ENCODE data around the gene GDPD3. TPM values are rescaled to one million over a fixed set of nuclear protein-coding genes. Genes with fewer than 3 reads are reported as not detected.

Gene GDPD3, protein sequence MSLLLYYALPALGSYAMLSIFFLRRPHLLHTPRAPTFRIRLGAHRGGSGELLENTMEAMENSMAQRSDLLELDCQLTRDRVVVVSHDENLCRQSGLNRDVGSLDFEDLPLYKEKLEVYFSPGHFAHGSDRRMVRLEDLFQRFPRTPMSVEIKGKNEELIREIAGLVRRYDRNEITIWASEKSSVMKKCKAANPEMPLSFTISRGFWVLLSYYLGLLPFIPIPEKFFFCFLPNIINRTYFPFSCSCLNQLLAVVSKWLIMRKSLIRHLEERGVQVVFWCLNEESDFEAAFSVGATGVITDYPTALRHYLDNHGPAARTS
- 10 to 100 TPM; 16.7 to 25.8 TPM for total RNA-seq

DNA sequence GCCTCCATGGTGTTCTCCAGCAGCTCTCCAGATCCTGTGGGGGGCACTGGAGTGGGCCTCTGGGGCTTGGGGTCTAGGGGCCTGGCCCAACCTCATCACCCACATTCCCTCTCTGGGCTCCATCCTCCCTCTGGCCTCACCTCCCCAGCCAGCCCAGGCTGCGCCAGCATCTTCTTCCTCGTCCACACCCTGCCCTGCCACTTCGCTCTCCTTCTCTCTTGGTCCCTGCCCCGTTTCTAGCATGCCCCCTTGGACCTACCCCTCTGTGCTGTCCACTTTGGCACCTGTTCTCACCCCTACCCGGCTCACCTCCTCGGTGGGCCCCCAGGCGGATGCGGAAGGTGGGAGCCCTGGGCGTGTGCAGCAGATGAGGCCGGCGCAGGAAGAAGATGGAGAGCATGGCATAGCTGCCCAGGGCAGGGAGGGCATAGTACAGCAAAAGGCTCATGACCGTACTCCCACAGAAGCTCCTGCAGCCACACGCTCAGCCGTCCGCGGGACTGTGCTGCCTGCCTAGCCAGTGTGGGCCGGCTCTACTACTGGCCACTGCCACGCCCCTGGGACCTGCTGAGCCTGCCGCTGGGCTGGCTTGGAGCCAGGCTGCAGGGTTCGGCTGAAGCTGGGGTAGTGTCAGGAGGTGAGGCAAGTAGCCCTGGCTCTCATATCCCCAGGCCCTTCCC, at the start of gene GDPD3:
TSS of gene GDPD3 (minus strand) at position 507 of the 680 bp plus-strand sequence. CDS start at position 448, 59 bp downstream.
- ATAC-seq, result peak; percentile 21 to 43
- H3K9me3 Mint-ChIP-seq, result no peaks in the 10 kb centered on the region
- DNase-seq (ENCODE audit: low spot score in 2 of 2), result no peak
- no peaks in the 10 kb centered on the region for H3K36me3 Mint-ChIP-seq
- H3K27ac Mint-ChIP-seq, result peak within 1 kb of the TSS; percentile 33 to 77

DNA sequence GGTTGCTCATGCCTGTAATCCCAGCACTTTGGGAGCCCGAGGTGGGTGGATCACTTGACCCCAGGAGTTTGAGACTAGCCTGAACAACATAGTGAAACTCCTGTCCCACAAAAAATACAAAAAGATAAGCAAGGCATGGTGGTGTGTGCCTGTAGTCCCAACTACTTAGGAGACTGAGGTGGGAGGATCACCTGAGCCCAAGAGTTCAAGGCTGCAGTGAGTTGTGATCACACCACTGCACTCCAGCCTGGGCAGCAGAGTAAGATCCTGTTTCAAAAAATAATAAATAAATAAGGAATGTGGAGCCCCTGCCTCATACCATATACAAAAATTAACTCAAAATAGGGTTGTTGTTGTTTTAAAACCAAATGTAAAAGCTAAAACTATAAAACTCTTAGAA, 43.9 kb upstream of the GDPD3 start:
- Mint-ChIP-seq H3K9me3 (no peaks in the 10 kb centered on the region), H3K27ac (no peak overlapping the region), H3K36me3 (no peaks in the 10 kb centered on the region)
- ATAC-seq, result no peak
- DNase-seq (ENCODE audit: low spot score in 2 of 2), result no peak

DNA sequence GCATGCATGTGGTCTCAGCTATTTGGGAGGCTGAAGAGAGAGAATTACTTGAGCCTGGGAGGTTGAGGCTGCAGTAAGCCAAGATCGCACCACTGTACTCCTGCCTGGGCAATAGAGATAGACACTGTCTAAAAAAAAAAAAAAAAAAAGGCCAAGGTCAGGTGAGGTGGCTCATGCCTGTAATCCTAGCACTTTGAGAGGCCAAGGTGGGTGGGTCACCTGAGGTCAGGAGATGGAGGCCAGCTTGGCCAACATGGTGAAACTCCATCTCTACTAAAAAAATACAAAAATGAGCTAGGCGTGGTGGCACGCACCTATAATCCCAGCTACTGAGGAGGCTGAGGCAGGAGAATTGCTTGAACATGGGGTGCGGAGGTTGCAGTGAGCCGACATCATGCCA, 41.9 kb upstream of the GDPD3 start:
- H3K9me3 Mint-ChIP-seq, result no peaks in the 10 kb centered on the region
- no peak for ATAC-seq
- no peaks in the 10 kb centered on the region for H3K36me3 Mint-ChIP-seq
- no peak for DNase-seq (ENCODE audit: low spot score in 2 of 2)
- H3K27ac Mint-ChIP-seq, result no peak overlapping the region

DNA sequence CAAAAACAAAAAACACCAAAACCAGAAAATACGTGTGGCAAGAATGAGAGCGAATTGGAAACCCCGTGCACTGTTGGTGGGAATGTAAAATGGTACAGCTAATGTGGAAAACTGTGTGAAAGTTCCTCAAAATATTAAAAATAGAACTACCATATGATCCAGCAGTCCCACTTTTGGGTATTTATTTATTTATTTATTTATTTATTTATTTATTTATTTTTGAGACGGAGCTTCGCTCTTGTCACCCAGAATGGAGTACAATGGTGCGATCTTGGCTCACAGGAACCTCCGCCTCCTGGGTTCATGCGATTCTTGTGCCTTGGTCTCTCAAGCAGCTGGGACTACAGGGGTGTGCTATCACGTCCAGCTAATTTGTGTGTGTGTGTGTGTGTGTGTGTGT, 39.2 kb upstream of the GDPD3 start:
- no peak for ATAC-seq
- DNase-seq (ENCODE audit: low spot score in 2 of 2), result no peak
- Mint-ChIP-seq H3K27ac (no peak overlapping the region), H3K36me3 (peaks cover 5 to 15% of the 10 kb centered on the region in 2 donors), H3K9me3 (peaks cover 3 to 7% of the 10 kb centered on the region in 2 donors)

DNA sequence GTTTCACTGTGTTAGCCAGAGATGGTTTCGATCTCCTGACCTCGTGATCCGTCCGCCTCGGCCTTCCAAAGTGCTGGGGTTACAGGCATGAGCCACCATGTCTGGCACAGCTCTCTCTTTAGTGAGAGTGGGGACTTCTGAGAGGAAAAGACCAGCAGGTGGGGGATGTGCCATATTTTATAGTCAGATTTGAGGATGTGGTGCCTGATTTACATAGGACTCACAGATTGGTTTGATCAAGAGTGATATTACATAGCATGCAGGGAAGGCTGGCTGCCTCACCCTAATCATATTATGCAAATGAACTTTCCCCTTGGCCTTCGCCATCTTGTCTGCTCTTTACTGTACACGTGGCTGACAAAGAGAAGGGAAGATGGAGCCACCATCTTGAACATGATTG, 37.8 kb upstream of the GDPD3 start:
- Mint-ChIP-seq H3K27ac (peak overlapping the region in 1 of 2 donors; percentile 14), H3K36me3 (peaks cover 5 to 15% of the 10 kb centered on the region in 2 donors), H3K9me3 (peaks cover 3 to 7% of the 10 kb centered on the region in 2 donors)
- ATAC-seq (no peak), DNase-seq (ENCODE audit: low spot score in 2 of 2) (no peak)

DNA sequence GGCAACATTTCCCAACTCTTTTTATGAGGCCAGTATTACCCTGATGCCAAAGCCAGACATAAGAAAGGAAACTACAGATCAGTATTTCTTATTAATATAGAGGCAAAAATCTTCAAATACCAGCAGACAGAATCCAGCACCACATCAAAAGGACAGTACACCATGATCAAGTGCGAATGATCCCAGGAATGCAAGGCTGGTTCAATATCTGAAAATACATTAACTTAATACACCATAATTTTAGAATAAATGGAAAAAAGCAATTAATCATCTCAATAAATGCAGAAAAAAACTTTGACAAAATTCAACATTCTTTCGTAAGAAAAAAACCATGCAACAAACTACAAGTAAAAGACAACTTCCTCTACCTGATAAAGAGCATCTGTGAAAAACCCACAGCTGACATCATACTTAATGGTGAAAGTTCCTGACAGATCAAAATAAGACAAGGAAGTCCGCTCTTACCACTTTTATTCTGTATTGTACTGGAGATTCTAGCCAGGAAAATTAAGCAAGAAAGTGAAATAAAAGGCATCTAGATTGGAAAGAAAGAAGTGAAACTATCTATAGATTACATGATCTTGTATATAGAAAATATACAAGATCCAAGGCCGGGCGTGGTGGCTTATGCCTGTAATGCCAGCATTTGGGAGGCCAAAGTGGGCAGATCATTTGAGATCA, 36.1 kb upstream of the GDPD3 start:
- ATAC-seq, result no peak
- H3K27ac Mint-ChIP-seq, result no peak overlapping the region
- H3K36me3 Mint-ChIP-seq, result peaks cover 5 to 15% of the 10 kb centered on the region in 2 donors
- peaks cover 3 to 7% of the 10 kb centered on the region in 2 donors for H3K9me3 Mint-ChIP-seq
- no peak for DNase-seq (ENCODE audit: low spot score in 2 of 2)

DNA sequence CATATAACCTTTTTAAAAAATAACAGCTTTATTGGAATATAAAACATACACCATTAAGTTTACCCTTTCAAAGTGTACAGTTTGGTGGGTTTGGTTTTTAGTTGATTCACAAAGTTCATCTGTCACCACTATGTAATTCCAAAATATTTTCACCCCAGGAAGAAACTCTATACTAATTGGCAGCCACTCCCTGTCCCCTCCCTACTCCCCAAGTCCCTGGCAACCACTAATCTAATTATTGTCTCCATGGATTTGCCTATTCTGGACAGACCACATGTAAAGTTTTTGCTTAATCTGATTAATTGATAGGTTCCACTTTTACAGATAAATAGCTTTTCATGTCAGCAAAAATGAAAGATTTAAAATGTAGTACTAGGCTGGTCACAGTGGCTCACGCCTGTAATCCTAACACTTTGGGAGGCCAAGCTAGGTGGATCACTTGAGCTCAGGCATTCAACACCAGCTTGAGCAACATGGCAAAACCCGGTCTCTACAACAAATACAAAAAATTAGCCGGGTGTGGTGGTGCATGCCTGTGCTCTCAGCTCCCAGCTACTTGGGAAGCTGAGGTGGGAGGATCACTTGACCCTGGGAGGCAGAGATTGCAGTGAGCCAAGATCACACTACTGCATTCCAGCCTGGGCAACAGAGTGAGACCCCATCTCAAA, 34.6 kb upstream of the GDPD3 start:
- DNase-seq (ENCODE audit: low spot score in 2 of 2) (no peak), ATAC-seq (no peak)
- Mint-ChIP-seq H3K36me3 (peaks cover 5 to 15% of the 10 kb centered on the region in 2 donors), H3K9me3 (peaks cover 3 to 7% of the 10 kb centered on the region in 2 donors), H3K27ac (no peak overlapping the region)

DNA sequence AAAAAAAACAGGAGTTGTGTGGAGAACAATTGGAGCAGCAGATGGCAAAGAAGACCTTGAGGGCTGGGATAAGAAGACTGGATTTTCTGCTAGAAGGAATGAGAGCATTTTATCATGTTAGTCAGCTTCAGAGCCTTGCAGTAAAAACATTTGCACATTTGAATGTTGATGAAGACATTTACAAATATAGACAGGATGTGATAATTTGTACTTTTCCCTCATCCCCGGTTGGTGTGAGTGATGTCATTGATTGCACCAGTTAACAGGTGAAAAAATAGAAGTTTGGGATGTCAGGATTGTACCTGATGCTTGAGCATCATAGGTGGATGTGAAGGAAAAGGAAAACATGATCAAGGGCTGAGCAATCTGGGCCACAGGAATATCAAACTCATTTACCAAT, 32.3 kb upstream of the GDPD3 start:
- peaks cover 5 to 15% of the 10 kb centered on the region in 2 donors for H3K36me3 Mint-ChIP-seq
- no peak overlapping the region for H3K27ac Mint-ChIP-seq
- DNase-seq (ENCODE audit: low spot score in 2 of 2) (no peak), ATAC-seq (no peak)
- H3K9me3 Mint-ChIP-seq, result peaks cover 3 to 7% of the 10 kb centered on the region in 2 donors

DNA sequence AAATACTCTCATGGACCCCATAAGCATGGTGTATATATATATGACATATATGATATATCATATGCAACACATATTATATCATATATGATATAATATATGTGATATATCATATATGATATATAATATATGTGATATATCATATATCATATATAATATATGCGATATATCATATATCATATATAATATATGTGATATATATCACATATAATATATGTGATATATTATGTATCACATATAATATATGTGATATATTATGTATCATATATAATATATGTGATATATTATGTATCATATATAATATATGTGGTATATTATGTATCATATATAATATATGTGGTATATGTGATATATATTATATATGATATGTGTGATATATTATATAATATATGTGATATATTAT, 31.6 kb upstream of the GDPD3 start:
- DNase-seq (ENCODE audit: low spot score in 2 of 2), result no peak
- Mint-ChIP-seq H3K27ac (no peak overlapping the region), H3K36me3 (peaks cover 7 to 15% of the 10 kb centered on the region in 2 donors), H3K9me3 (peaks cover 4 to 7% of the 10 kb centered on the region in 2 donors)
- no peak for ATAC-seq

DNA sequence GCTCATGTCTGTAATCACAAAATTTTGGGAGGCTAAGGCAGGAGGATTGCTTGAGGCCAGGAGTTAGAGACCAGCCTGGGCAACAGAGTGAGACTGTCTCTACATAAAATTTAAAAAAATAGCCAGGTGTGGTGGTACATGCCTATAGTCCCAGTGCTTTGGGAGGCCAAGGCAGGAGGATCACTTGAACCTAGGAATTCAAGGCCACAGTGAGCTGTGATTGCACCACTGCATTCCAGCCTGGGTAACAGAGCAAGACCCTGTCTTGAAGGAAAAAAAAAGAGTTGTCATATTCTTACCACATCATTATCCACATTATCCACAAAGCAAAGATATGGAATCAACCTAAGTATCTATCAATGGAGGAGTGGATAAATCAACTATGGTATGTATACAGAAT, 30.7 kb upstream of the GDPD3 start:
- Mint-ChIP-seq H3K9me3 (peaks cover 0 to 3% of the 10 kb centered on the region in 2 donors), H3K27ac (no peak overlapping the region), H3K36me3 (peaks cover 7 to 8% of the 10 kb centered on the region in 2 donors)
- no peak for DNase-seq (ENCODE audit: low spot score in 2 of 2)
- ATAC-seq, result no peak

DNA sequence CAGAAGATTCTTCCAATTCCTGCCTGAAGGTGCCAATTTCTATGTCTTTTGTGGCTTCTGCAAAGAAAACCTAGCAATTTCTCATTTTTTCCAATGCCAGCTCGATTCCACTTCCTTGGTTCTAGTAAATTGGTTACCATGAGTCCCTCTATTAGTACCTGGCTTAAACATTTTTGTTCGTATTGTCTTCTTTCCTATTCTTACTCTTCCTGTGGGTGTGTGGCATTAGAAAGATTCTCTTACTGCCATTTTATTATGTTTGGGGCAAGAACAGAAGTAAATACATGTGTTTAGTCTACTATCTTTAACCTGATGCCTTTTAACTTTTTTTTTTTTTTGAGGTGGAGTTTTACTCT, 30.0 kb upstream of the GDPD3 start:
- DNase-seq (ENCODE audit: low spot score in 2 of 2), result no peak
- H3K27ac Mint-ChIP-seq, result peak overlapping the region in 1 of 2 donors; percentile 55
- H3K36me3 Mint-ChIP-seq, result peaks cover under 1 to 9% of the 10 kb centered on the region in 2 donors
- H3K9me3 Mint-ChIP-seq, result peaks cover 0 to 3% of the 10 kb centered on the region in 2 donors
- peak; percentile 20 to 23 for ATAC-seq

DNA sequence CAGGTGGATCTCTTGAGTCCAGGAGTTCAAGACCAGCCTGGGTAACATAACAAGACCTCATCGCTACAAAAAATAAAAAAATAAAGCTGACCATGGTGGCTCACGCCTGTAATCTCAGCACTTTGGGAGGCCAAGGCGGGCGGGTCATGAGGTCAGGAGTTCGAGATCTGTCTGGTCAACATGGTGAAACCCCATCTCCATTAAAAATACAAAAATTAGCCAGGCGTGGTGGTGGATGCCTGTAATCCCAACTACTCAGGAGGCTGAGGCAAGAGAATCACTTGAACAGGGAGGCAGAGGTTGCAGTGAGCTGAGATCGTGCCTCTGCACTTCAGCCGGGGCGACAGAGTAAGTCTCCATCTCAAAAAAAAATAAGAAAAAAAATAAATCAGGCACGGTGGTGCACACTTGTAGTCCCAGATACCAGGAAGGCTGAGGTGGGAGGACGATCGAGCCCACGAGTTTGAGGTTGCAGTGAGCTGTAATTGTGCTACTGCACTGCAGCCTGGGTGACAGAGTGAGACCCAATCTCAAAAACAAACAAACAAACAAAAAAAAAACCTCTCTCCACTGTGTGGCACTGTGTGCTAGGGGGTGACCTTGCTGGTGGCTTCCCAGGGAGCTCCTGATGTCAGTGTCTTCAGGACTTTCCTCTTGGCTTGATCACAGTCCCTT, 29.5 kb upstream of the GDPD3 start:
- H3K36me3 Mint-ChIP-seq, result peaks cover 0 to 9% of the 10 kb centered on the region in 2 donors
- DNase-seq (ENCODE audit: low spot score in 2 of 2) (no peak), ATAC-seq (peak; percentile 56)
- peaks cover 0 to 3% of the 10 kb centered on the region in 2 donors for H3K9me3 Mint-ChIP-seq
- peak overlapping the region in 1 of 2 donors; percentile 55 for H3K27ac Mint-ChIP-seq

DNA sequence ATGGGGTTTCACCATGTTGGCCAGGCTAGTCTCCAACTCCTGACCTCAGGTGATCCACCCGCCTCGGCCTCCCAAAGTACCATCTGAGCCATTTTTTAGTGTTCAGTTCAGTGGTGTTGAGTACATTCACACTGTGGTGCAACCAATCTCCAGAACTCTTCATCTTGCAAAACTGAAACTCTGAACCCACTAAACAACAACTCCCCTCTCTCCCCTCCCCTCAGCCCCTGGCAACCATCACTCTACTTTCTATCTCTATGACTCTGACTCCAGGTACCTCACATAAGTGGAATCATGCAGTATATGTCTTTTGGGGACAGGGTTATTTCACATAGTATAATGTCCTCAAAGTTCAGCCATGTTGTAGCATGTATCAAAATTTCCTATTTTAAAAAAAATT, 28.4 kb upstream of the GDPD3 start:
- H3K9me3 Mint-ChIP-seq, result peaks cover 0 to 3% of the 10 kb centered on the region in 2 donors
- no peak for DNase-seq (ENCODE audit: low spot score in 2 of 2)
- H3K27ac Mint-ChIP-seq, result no peak overlapping the region
- ATAC-seq, result peak; percentile 47 to 65
- H3K36me3 Mint-ChIP-seq, result peaks cover 0 to 9% of the 10 kb centered on the region in 2 donors

DNA sequence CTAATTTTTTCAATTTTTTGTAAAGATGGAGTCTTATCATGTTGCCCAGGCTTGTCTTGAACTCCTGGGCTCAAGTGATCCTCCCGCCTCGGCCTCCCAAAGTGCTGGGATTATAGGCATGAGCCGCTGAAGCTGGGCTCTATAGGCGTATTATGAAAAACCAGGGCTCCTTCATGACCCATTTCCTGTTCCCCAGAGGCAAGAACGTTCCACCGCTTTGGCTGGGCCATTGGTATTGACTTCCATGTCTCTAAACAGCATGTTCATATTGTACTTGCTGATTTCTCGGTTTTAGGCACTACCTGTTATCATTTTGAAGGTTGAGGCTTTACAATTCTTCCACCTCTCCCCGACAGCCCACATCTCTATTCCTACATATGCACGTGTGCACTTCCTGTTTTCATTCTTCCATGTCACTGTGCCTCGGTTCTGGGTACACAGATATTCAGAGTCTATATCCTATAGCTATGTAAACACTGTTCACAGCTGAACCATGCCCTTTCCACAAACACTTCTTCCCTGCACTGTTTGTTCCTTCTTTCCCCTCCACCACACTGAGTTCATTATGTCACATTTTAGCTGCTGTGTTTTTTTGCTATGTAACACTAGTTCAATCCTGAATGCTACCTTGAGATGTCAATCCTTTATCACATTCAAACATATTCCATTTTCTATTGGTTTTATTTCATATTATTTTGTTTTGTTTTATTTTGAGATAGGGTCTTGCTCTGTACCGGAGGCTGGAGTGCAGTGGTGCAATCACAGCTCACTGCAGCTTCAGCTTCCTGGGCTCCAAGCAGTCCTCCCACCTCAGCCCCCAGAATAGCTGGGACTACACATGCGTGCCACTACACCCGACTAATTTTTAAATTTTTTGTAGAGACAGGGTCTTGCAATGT, 26.5 kb upstream of the GDPD3 start:
- DNase-seq (ENCODE audit: low spot score in 2 of 2), result no peak

DNA sequence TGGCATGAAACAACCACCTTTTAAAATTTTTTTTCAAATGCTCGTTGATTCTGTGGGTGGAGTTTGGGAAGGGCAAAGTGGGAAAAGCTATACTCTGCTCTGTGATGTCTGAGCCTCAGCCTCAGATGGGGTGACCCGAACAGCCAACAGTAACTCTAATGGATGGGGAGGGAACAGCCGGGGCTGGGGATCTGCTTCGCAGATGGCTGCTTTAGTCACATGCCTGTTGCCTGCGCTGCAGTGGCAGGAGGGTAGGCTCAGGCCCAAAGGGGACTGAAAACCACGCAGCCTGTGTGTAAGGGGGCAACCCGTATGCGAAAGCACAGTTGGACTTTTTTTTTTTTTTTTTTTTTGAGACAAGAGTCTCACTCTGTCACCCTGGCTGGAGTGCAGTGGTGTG, 24.6 kb upstream of the GDPD3 start:
- DNase-seq (ENCODE audit: low spot score in 2 of 2) (no peak), ATAC-seq (no peak)
- peaks cover 0 to 9% of the 10 kb centered on the region in 2 donors for H3K36me3 Mint-ChIP-seq

More for the DNA sequence above, 26.5 kb upstream of the GDPD3 start:
- Mint-ChIP-seq H3K36me3 (peaks cover 0 to 9% of the 10 kb centered on the region in 2 donors), H3K27ac (peak overlapping the region; percentile 41 to 57), H3K9me3 (peaks cover 0 to 3% of the 10 kb centered on the region in 2 donors)
- peak in 1 of 2 donors; percentile 46 for ATAC-seq

More for the DNA sequence above, 24.6 kb upstream of the GDPD3 start:
- peaks cover 3 to 4% of the 10 kb centered on the region in 2 donors for H3K9me3 Mint-ChIP-seq
- no peak overlapping the region for H3K27ac Mint-ChIP-seq
